Adrenal gland (tissue), 12 donors: Measurements from ENCODE around the gene FCN1. TPM values are rescaled to one million over a fixed set of nuclear protein-coding genes. Genes with fewer than 3 reads are reported as not detected.
A peak's percentile ranks its signal among the peaks of the same experiment; 100 is the strongest.

ENCODE experiments used
- DNase-seq, 7 donors: peaks; one replicate each; pipeline ENCODE4 v3.0.0-alpha.2; 2019 to 2020
- H3K27ac ChIP-seq, 5 donors: fragments of 200-600 bp; sonication (generic) in 4 of 5; 1 replicate in 3 of 5; 2 replicates in 2 of 5; pipeline versions ENCODE4 v1.5.1 to v1.8.0; 2016 to 2020; ENCODE audit warnings: mild to moderate bottlenecking in 1 of 5
- H3K27me3 ChIP-seq: fragments of 200-600 bp; 2 replicates; pipeline ENCODE4 v1.8.0; 2021
- H3K36me3 ChIP-seq, 2 donors: fragments of 200-600 bp; replicated peaks in 1 of 2; 1 replicate in 1 of 2; 2 replicates in 1 of 2; pipeline versions ENCODE4 v1.5.1 to v1.8.0; 2018 to 2022
- H3K4me1 ChIP-seq, 2 donors: fragments of 200-600 bp; replicated peaks in 1 of 2; 1 replicate in 1 of 2; 2 replicates in 1 of 2; pipeline versions ENCODE4 v1.5.1 to v1.8.0; 2018 to 2021
- H3K4me3 ChIP-seq, 4 donors: fragments of 200-600 bp; sonication (generic) in 3 of 4; one replicate each; pipeline ENCODE4 v1.5.1; 2016 to 2018
- H3K9me3 ChIP-seq, 3 donors: fragments of 200-600 bp; sonication (generic) in 1 of 3; replicated peaks in 1 of 3; 1 replicate in 2 of 3; 2 replicates in 1 of 3; pipeline versions ENCODE4 v1.5.1 to v1.8.0; 2016 to 2021
- CTCF ChIP-seq, 6 experiments: fragments of 450-650 bp in 4 of 6; fragments of 200-600 bp in 2 of 6; sonication (generic) in 1 of 6; IDR thresholded peaks; 1 replicate in 5 of 6; 2 replicates in 1 of 6; pipeline versions ENCODE4 v1.5.1 to v1.8.0; 2016 to 2021; ENCODE audit warnings: antibody characterized with exemption in 6 of 6, mild to moderate bottlenecking in 2 of 6, moderate library complexity in 1 of 6
- POLR2A ChIP-seq, 2 donors: fragments of 450-650 bp; IDR thresholded peaks; one replicate each; pipeline ENCODE4 v1.6.1; 2017; ENCODE audit warnings: antibody characterized with exemption in 2 of 2, mild to moderate bottlenecking in 2 of 2, moderate library complexity in 1 of 2
- WGBS, 4 donors: extraction: QIAGEN DNeasy Blood & Tissue Kit in 2 of 4; methylation state at CpG; one replicate each; pipeline versions ENCODE4 v1.1.5 to v1.1.7; 2013 to 2017; 5-methylcytosine and 5-hydroxymethylcytosine counted together
- intact Hi-C, 2 donors: fragments of 100-400 bp; cut with DNase I; formaldehyde crosslinking; loops; one replicate each; pipeline versions ENCODE4 v1.14.1 to v1.15.0; 2022 to 2023
- polyA plus RNA-seq, 3 donors: library from polyadenylated mRNA; stranded (reverse); fragments of 200-250 nt in 2 of 3; fragments of 350-450 nt in 1 of 3; fragmentation: Illumina TruSeq in 1 of 3; extraction: RNeasy Lipid Tissue Mini Kit (QIAGEN cat#74804) in 1 of 3; gene quantifications; one replicate each; pipeline ENCODE4 v1.2.3, GENCODE V29; 2013 to 2014
- total RNA-seq, 9 donors: library from RNA; depleted of rRNA in 4 of 9; stranded (reverse); fragments of >200 nt in 4 of 9; fragments of 120-200 nt in 1 of 9; fragmentation: NEBNext Ultra II Directional in 1 of 9; extraction: Animal tissue kit (Norgen Biotek cat#: 25700) in 1 of 9; gene quantifications; one replicate each; pipeline versions ENCODE4 v1.1.0 to v1.2.4, GENCODE V29; 2013 to 2023
- donor health status: healthy with polysubstance abuse.
- donor health status: Bipolar disorder and iron deficiency.
- donor health status: DM: yes; HTN: yes; CAD: no.
- donor health status: DM: no; HTN: no; CAD: no.
- donor health status: DM: no; HTN: no; CAD: no.
- donor health status: DM: yes; HTN: yes; CAD: no.

The FCN1 gene
- total and polyA plus RNA-seq, 12 donors = 0.57 to 7.0 (median 2.4) TPM; not detected in 1

- Histone ChIP-seq H3K9me3 (no peaks in the 10 kb centered on the region), H3K4me1 (peaks cover 25 to 35% of the 10 kb centered on the region in 2 donors), H3K36me3 (no peaks in the 10 kb centered on the region), H3K27me3 (no peaks in the 10 kb centered on the region), H3K4me3 (no peak overlapping the region), H3K27ac (peak overlapping the region in 2 of 5 donors; percentile 86 to 92)
- WGBS, 4 donors = 26 to 41% (median 31%) methylated on average over 2 of the region's 2 CpGs
- TF ChIP-seq CTCF (IDR thresholded peaks at IDR 0.05) (no peak), POLR2A (IDR thresholded peaks at IDR 0.05) (no peak)
- intact Hi-C loops = no loop called here
- peak in 3 of 7 donors; percentile 11 to 37 (median 13) for DNase-seq
Measured at GRCh38 chr9:134897584-134898170, 20.0 kb downstream of the FCN1 start.

GRCh38 chr9:134896834-134897583 is 20.7 kb downstream of the FCN1 start:
- Histone ChIP-seq H3K36me3 (no peaks in the 10 kb centered on the region), H3K4me1 (peaks cover 25 to 35% of the 10 kb centered on the region in 2 donors), H3K9me3 (no peaks in the 10 kb centered on the region), H3K27ac (peak overlapping the region; percentile 40 to 92 (median 75)), H3K4me3 (peak overlapping the region in 1 of 4 donors; percentile 21), H3K27me3 (no peaks in the 10 kb centered on the region)
- intact Hi-C loops = no loop called here
- DNase-seq = peak in 4 of 7 donors; percentile 11 to 49 (median 16)
- WGBS, 4 donors = 55 to 60% (median 58%) methylated on average over 14 of the region's 14 CpGs
- TF ChIP-seq CTCF (IDR thresholded peaks at IDR 0.05) (no peak), POLR2A (IDR thresholded peaks at IDR 0.05) (no peak)

- H3K36me3 ChIP-seq = no peaks in the 10 kb centered on the region
- H3K27me3 ChIP-seq = no peaks in the 10 kb centered on the region
- H3K4me1 ChIP-seq = peaks cover 25 to 42% of the 10 kb centered on the region in 2 donors
- DNase-seq = peak; percentile 76 to 92 (median 88)
- peak overlapping the region; percentile 56 to 92 (median 75) for H3K27ac ChIP-seq
- H3K4me3 ChIP-seq = peak overlapping the region in 1 of 4 donors; percentile 21
- intact Hi-C loops = no loop called here
- no peaks in the 10 kb centered on the region for H3K9me3 ChIP-seq
- TF ChIP-seq CTCF (IDR thresholded peaks at IDR 0.05) = no peak
- TF ChIP-seq POLR2A (IDR thresholded peaks at IDR 0.05) = peak in 1 of 2 donors; percentile 27
- 17 to 34% (median 20%) methylated on average over 12 to 14 of the region's 14 CpGs for WGBS, 4 donors
Measured at GRCh38 chr9:134895908-134896833, 21.5 kb downstream of the FCN1 start.

- Histone ChIP-seq H3K4me1 (peaks cover 25 to 42% of the 10 kb centered on the region in 2 donors), H3K4me3 (no peak overlapping the region), H3K27me3 (no peaks in the 10 kb centered on the region), H3K27ac (peak overlapping the region in 4 of 5 donors; percentile 56 to 92 (median 80)), H3K36me3 (no peaks in the 10 kb centered on the region), H3K9me3 (no peaks in the 10 kb centered on the region)
- WGBS, 4 donors = 47 to 60% (median 52%) methylated on average over 2 of the region's 2 CpGs
- TF ChIP-seq CTCF (IDR thresholded peaks at IDR 0.05) = no peak
- TF ChIP-seq POLR2A (IDR thresholded peaks at IDR 0.05) = no peak
- intact Hi-C loops = no loop called here
- DNase-seq = no peak
Measured at GRCh38 chr9:134895567-134895907, 22.2 kb downstream of the FCN1 start.
